Epithelial cell of esophagus (primary cell): ENCODE results near the gene CAPZB.
"Not testable (repeated sequence)": the region's sequence is repeated elsewhere in the genome, so short reads cannot be mapped to it uniquely, and the experiment has no call there.

Experiments used
- DNase-seq: peaks from one replicate; pipeline ENCODE4 v3.0.0; 2010; ENCODE audit warnings: low read depth
- H3K4me3 ChIP-seq: 2 replicates; pipeline ENCODE4 v1.5.1; 2011; ENCODE audit warnings: mild to moderate bottlenecking, low read length, control low read depth
- CTCF ChIP-seq: IDR thresholded peaks from 2 replicates; pipeline ENCODE4 v1.5.1; 2011; ENCODE audit warnings: low read depth, mild to moderate bottlenecking, low read length, control low read depth, inconsistent platforms; ENCODE audit not compliant: insufficient read depth; ENCODE audit errors: missing control alignments

The CAPZB gene

GRCh38 chr1:19512545-19512944, 27.2 kb upstream of the CAPZB start:
- DNase-seq = no peak
- TF ChIP-seq CTCF = no peak
- no peak overlapping the region for H3K4me3 ChIP-seq

- TF ChIP-seq CTCF = no peak
Observed at GRCh38 chr1:19511116-19511515, 25.8 kb upstream of the CAPZB start.

GRCh38 chr1:19509647-19510046, 24.3 kb upstream of the CAPZB start:
- not testable (repeated sequence) for DNase-seq, H3K4me3 ChIP-seq

More at GRCh38 chr1:19511116-19511515, 25.8 kb upstream of the CAPZB start:
- DNase-seq = no peak
- H3K4me3 ChIP-seq = no peak overlapping the region

DNA sequence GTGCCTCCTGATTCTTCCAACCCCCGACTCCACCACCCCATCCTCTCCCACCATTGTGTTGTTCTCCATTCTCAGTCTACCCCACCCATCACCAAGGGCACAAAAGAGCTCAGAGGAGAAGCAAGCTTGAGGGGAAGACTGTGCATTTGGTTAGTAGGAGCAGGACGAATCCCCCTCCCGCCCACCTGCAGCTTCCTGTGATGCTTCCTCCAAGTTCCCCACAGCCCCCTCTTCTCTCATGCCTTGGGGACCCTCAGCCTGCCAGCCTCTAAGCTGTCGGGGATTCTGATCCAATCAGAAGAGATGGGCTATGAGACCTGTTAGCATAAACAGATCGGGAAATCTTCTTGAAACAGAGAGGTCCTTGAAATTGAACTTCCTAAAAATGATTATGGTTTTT, 22.2 kb upstream of the CAPZB start:
- no peak for TF ChIP-seq CTCF
- DNase-seq = no peak
- no peak overlapping the region for H3K4me3 ChIP-seq

- TF ChIP-seq CTCF = no peak
Observed at GRCh38 chr1:19505693-19506457, 20.5 kb upstream of the CAPZB start.

GRCh38 chr1:19504796-19505692, 19.7 kb upstream of the CAPZB start:
- H3K4me3 ChIP-seq = no peak overlapping the region
- no peak for TF ChIP-seq CTCF
- DNase-seq = no peak

More at GRCh38 chr1:19505693-19506457, 20.5 kb upstream of the CAPZB start:
- H3K4me3 ChIP-seq = no peak overlapping the region
- DNase-seq = no peak

GRCh38 chr1:19502284-19502683, 16.9 kb upstream of the CAPZB start:
- not testable (repeated sequence) for DNase-seq

DNA sequence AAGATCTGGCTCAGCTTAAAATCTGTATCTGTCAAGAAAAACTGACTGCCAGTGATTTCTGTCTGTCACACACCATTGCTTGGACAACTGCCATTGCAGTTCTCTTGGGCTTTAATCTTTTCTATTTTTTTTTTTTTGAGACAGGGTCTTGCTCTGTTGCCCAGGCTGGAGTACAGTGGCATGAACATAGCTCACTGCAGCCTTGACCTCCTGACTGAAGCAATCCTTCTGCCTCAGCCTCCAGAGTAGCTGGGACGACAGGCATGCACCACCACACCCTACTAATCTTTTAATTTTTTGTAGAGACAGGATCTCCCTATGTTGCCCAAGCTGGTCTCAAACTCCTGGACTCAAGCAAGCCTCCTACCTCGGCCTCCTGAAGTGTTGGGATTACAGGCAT, 14.5 kb upstream of the CAPZB start:
- not testable (repeated sequence) for H3K4me3 ChIP-seq, DNase-seq

More at GRCh38 chr1:19502284-19502683, 16.9 kb upstream of the CAPZB start:
- H3K4me3 ChIP-seq = not testable (repeated sequence)

GRCh38 chr1:19497443-19497842, 12.1 kb upstream of the CAPZB start:
- not testable (repeated sequence) for DNase-seq, H3K4me3 ChIP-seq
